Measurements from ENCODE around the gene CALHM1. TPM values are rescaled to one million over a fixed set of nuclear protein-coding genes. Genes with fewer than 3 reads are reported as not detected.

The CALHM1 gene
- total RNA-seq, 1 donor from 2014 or later = 0.40 TPM

- DNase-seq (no peak), ATAC-seq (ENCODE audit: low read depth) (no peak)
- no peak for TF ChIP-seq CTCF (IDR thresholded peaks at IDR 0.05)
- Mint-ChIP-seq H3K27ac (peak overlapping the region; percentile 30), H3K36me3 (ENCODE audit: low read depth) (peaks cover 87% of the 10 kb centered on the region), H3K4me1 (no peaks in the 10 kb centered on the region), H3K27me3 (no peaks in the 10 kb centered on the region), H3K4me3 (no peak overlapping the region), H3K9me3 (no peaks in the 10 kb centered on the region)
- POLR2A ChIA-PET = no interaction called here
- intact Hi-C loops (cut with micrococcal nuclease) = loop anchor here (5.0 kb wide), 1 partner anchor 33 kb away; no protein-coding TSS in a partner anchor
- CTCF ChIA-PET = interaction anchor here (2.1 kb wide), 1 partner anchor 42 kb away, joined by 4 read pairs; no protein-coding TSS in a partner anchor
These were observed 18.9 kb downstream of the CALHM1 start for GRCh38 chr10:103439776-103440175.

GRCh38 chr10:103433858-103434257 is 24.8 kb downstream of the CALHM1 start:
- no peak for ATAC-seq (ENCODE audit: low read depth)
- ChIA-PET CTCF (interaction anchor here (0.9 kb wide), 1 partner anchor 49 kb away, joined by 3 read pairs; no protein-coding TSS in a partner anchor), POLR2A (no interaction called here)
- H3K4me1 Mint-ChIP-seq = no peaks in the 10 kb centered on the region
- H3K27me3 Mint-ChIP-seq = no peaks in the 10 kb centered on the region
- no peak for TF ChIP-seq CTCF (IDR thresholded peaks at IDR 0.05)
- H3K4me3 Mint-ChIP-seq = no peak overlapping the region
- DNase-seq = no peak
- no peak overlapping the region for H3K27ac Mint-ChIP-seq
- no peaks in the 10 kb centered on the region for H3K9me3 Mint-ChIP-seq
- peaks cover 86% of the 10 kb centered on the region for H3K36me3 Mint-ChIP-seq (ENCODE audit: low read depth)
- intact Hi-C loops (cut with micrococcal nuclease) = no loop called here

GRCh38 chr10:103431902-103432301 is 26.8 kb downstream of the CALHM1 start:
- Mint-ChIP-seq H3K27me3 (no peaks in the 10 kb centered on the region), H3K9me3 (no peaks in the 10 kb centered on the region), H3K36me3 (ENCODE audit: low read depth) (peaks cover 89% of the 10 kb centered on the region), H3K4me3 (no peak overlapping the region), H3K4me1 (no peaks in the 10 kb centered on the region), H3K27ac (no peak overlapping the region)
- DNase-seq = no peak
- ATAC-seq (ENCODE audit: low read depth) = no peak
- CTCF ChIA-PET = no interaction called here
- intact Hi-C loops (cut with micrococcal nuclease) = no loop called here
- no peak for TF ChIP-seq CTCF (IDR thresholded peaks at IDR 0.05)
- POLR2A ChIA-PET = interaction anchor here (0.6 kb wide), 1 partner anchor 38 kb away, joined by 4 read pairs; no protein-coding TSS in a partner anchor

GRCh38 chr10:103429647-103430046 is 29.1 kb downstream of the CALHM1 start:
- no peak for TF ChIP-seq CTCF (IDR thresholded peaks at IDR 0.05)
- ChIA-PET CTCF (no interaction called here), POLR2A (interaction anchor here (0.6 kb wide), 1 partner anchor 42 kb away, joined by 10 read pairs; no protein-coding TSS in a partner anchor)
- Mint-ChIP-seq H3K4me3 (no peak overlapping the region), H3K9me3 (no peaks in the 10 kb centered on the region), H3K27me3 (no peaks in the 10 kb centered on the region), H3K36me3 (ENCODE audit: low read depth) (peaks cover 87% of the 10 kb centered on the region), H3K4me1 (no peaks in the 10 kb centered on the region), H3K27ac (no peak overlapping the region)
- no peak for ATAC-seq (ENCODE audit: low read depth)
- intact Hi-C loops (cut with micrococcal nuclease) = no loop called here
- no peak for DNase-seq

GRCh38 chr10:103428989-103429643 is 29.6 kb downstream of the CALHM1 start:
- Mint-ChIP-seq H3K27me3 (no peaks in the 10 kb centered on the region), H3K4me1 (no peaks in the 10 kb centered on the region), H3K4me3 (no peak overlapping the region), H3K36me3 (ENCODE audit: low read depth) (peaks cover 89% of the 10 kb centered on the region), H3K9me3 (no peaks in the 10 kb centered on the region), H3K27ac (no peak overlapping the region)
- DNase-seq = no peak
- ChIA-PET POLR2A (no interaction called here), CTCF (no interaction called here)
- no peak for ATAC-seq (ENCODE audit: low read depth)
- intact Hi-C loops (cut with micrococcal nuclease) = no loop called here
- no peak for TF ChIP-seq CTCF (IDR thresholded peaks at IDR 0.05)

All from activated B cell treated with CpG ODN at 0.5 μM for 24 hours (primary cell).